GM12878 (cell line): ENCODE results near the gene HLA-G. TPM values are rescaled to one million over a fixed set of nuclear protein-coding genes. Genes with fewer than 3 reads are reported as not detected.

Source experiments
- ATAC-seq: fragments of 200-7000 bp; cut with Tn5 transposase; 3 replicates; pipeline ENCODE4 v1.9.1; 2020; ENCODE audit warnings: mild to moderate bottlenecking, moderate library complexity
- BruUV-seq: library from RNA; stranded (reverse); fragments of 400-500 nt; replicated peaks from 2 replicates; lab custom pipeline; 2021; lab: Mats Ljungman, UMichigan
- CTCF ChIA-PET: fragments of 300-600 bp; sonication (Branson Sonifier 250); formaldehyde crosslinking; extraction: SDS; loops from one replicate; lab custom pipeline; 2021; ENCODE audit warnings: inconsistent platforms; lab: Yijun Ruan, JAX
- POLR2A ChIA-PET: fragments of 350-600 bp; formaldehyde crosslinking; extraction: SDS; loops from one replicate; lab custom pipeline; 2021; ENCODE audit warnings: inconsistent platforms; lab: Charles Lee
- RAD21 ChIA-PET: fragments of 300-600 bp; sonication (Branson Sonifier 250); formaldehyde crosslinking; loops from one replicate; lab custom pipeline; 2023; ENCODE audit warnings: antibody characterized with exemption; ENCODE audit not compliant: unreplicated experiment; lab: Charles Lee
- SMC1A ChIA-PET: fragments of 300-600 bp; sonication (Branson Sonifier 250); formaldehyde crosslinking; loops from one replicate; lab custom pipeline; 2023; ENCODE audit not compliant: unreplicated experiment, uncharacterized antibody; lab: Charles Lee
- DNase-seq: peaks from one replicate; pipeline ENCODE4 v3.0.0-alpha.2; 2011; ENCODE audit warnings: low read depth, low spot score
- FAIRE-seq: peaks from 3 replicates; lab custom pipeline; 2011; peaks lifted over from hg19 to GRCh38; lab: Jason Lieb, UNC
- H2AFZ ChIP-seq: 2 replicates; pipeline ENCODE4 v1.6.0; 2011; ENCODE audit warnings: low read depth, low read length, control low read depth; ENCODE audit not compliant: control insufficient read depth
- H3K27ac ChIP-seq: 2 replicates; pipeline ENCODE4 v1.5.1; 2011; ENCODE audit warnings: control low read depth; ENCODE audit not compliant: control insufficient read depth, insufficient read depth
- H3K27me3 ChIP-seq, 2 experiments: replicated peaks in 1 of 2; 2 replicates each; pipeline versions ENCODE4 v1.6.0 to v1.6.1; 2011; ENCODE audit warnings: low read length in 1 of 2; ENCODE audit not compliant: control insufficient read depth in 2 of 2, insufficient read depth in 2 of 2
- H3K36me3 ChIP-seq, 2 experiments: 2 replicates each; pipeline ENCODE4 v1.5.1; 2011; ENCODE audit warnings: low read length in 1 of 2; ENCODE audit not compliant: control insufficient read depth in 2 of 2, insufficient read depth in 2 of 2
- H3K4me1 ChIP-seq: 2 replicates; pipeline ENCODE4 v1.6.1; 2011; ENCODE audit warnings: mild to moderate bottlenecking, low read length, moderate library complexity, mixed read lengths; ENCODE audit not compliant: control insufficient read depth, insufficient read depth
- H3K4me2 ChIP-seq: 2 replicates; pipeline ENCODE4 v1.6.0; 2011; ENCODE audit warnings: control low read depth; ENCODE audit not compliant: control insufficient read depth, insufficient read depth
- H3K4me3 ChIP-seq: fragments of 200-600 bp; sonication (generic); 2 replicates; pipeline ENCODE4 v1.5.1; 2016
- H3K79me2 ChIP-seq: 2 replicates; pipeline ENCODE4 v1.6.0; 2011; ENCODE audit warnings: low read length; ENCODE audit not compliant: control insufficient read depth, insufficient read depth
- H3K9ac ChIP-seq: 2 replicates; pipeline ENCODE4 v1.8.0; 2011; ENCODE audit warnings: low read length, control low read depth, mixed read lengths; ENCODE audit not compliant: control insufficient read depth, insufficient read depth
- H3K9me3 ChIP-seq: replicated peaks from 3 replicates; pipeline ENCODE4 v1.5.1; 2011; ENCODE audit warnings: mild to moderate bottlenecking, low read length; ENCODE audit not compliant: control insufficient read depth, insufficient read depth
- H4K20me1 ChIP-seq: 2 replicates; pipeline ENCODE4 v1.6.0; 2011; ENCODE audit not compliant: control insufficient read depth, insufficient read depth
- CHD1 ChIP-seq: IDR thresholded peaks from 2 replicates; pipeline ENCODE4 v1.6.1; 2012; ENCODE audit warnings: low read depth, low read length, improper control_type of control experiment
- KDM1A ChIP-seq: fragments of 200-600 bp; sonication (generic); IDR thresholded peaks from 2 replicates; pipeline ENCODE4 v1.6.1; 2016; ENCODE audit warnings: borderline replicate concordance
- LARP7 ChIP-seq: fragments of 450-650 bp; IDR thresholded peaks from 2 replicates; pipeline ENCODE4 v1.6.1; 2017; ENCODE audit warnings: mild to moderate bottlenecking
- NBN ChIP-seq: fragments of 450-650 bp; IDR thresholded peaks from 2 replicates; pipeline ENCODE4 v1.6.1; 2016
- NFIC ChIP-seq: IDR thresholded peaks from 2 replicates; pipeline ENCODE4 v1.6.1; 2012; ENCODE audit warnings: low read depth, mild to moderate bottlenecking, inconsistent platforms, low read length, moderate library complexity
- SRF ChIP-seq, 2 experiments: IDR thresholded peaks; 2 replicates each; pipeline ENCODE4 v1.6.1; 2011; ENCODE audit warnings: low read depth in 2 of 2, low read length in 2 of 2, mild to moderate bottlenecking in 1 of 2, moderate library complexity in 1 of 2
- ZNF622 ChIP-seq: fragments of 450-650 bp; IDR thresholded peaks from 2 replicates; pipeline ENCODE4 v1.6.1; 2017; ENCODE audit warnings: mild to moderate bottlenecking, inconsistent platforms
- in situ Hi-C: fragments of 300-500 bp; cut with MboI; formaldehyde crosslinking; loops from 9 replicates; pipeline ENCODE4 v1.14.3; 2018; ENCODE audit warnings: mixed read lengths
- intact Hi-C: fragments of 100-400 bp; cut with micrococcal nuclease; formaldehyde crosslinking; loops from one replicate; pipeline ENCODE4 v1.14.2; 2022; ENCODE audit not compliant: unreplicated experiment
- polyA plus RNA-seq, 11 experiments: library from polyadenylated mRNA; depleted of rRNA in 4 of 11; unstranded in 6 of 11; stranded (reverse) in 5 of 11; fragments of >200 nt; fragmentation: Nextera tagmentation in 4 of 11; fragmentation: Illumina TruSeq in 1 of 11; extraction: Ambion mirVana in 4 of 11; extraction: Trizol in 1 of 11; gene quantifications; 1 replicate in 1 of 11; 2 replicates in 10 of 11; pipeline versions ENCODE4 v1.2.1 to v1.2.3, GENCODE V29; 2011 to 2016; ENCODE audit warnings: inconsistent platforms in 2 of 11, missing spikeins in 2 of 11, low read depth in 1 of 11
- total RNA-seq, 4 experiments: library from RNA; depleted of rRNA in 3 of 4; stranded (reverse); fragments of >200 nt in 3 of 4; fragmentation: Illumina TruSeq in 1 of 4; extraction: Trizol in 1 of 4; gene quantifications; 2 replicates each; pipeline versions ENCODE4 v1.2.1 to v1.2.3, GENCODE V29; 2013 to 2021
- TF ChIP-seq, protein P1 (sequence below): IDR thresholded peaks from 2 replicates; pipeline ENCODE4 v1.6.1; 2012; ENCODE audit warnings: low read depth, low read length, improper control_type of control experiment
- TF ChIP-seq, protein P2 (sequence below): IDR thresholded peaks from 2 replicates; pipeline ENCODE4 v1.6.1; 2012; ENCODE audit warnings: mild to moderate bottlenecking, low read depth, low read length
- TF ChIP-seq, protein P3 (sequence below): fragments of 450-650 bp; IDR thresholded peaks from 2 replicates; pipeline ENCODE4 v1.6.1; 2017; ENCODE audit warnings: mild to moderate bottlenecking, moderate library complexity
- TF ChIP-seq, protein P4 (sequence below): IDR thresholded peaks from 2 replicates; pipeline ENCODE4 v1.6.1; 2011; ENCODE audit warnings: borderline replicate concordance, low read depth, mild to moderate bottlenecking, moderate library complexity, low read length; ENCODE audit not compliant: insufficient read depth, poor library complexity, severe bottlenecking

Gene HLA-G
- total and polyA plus RNA-seq, 10 of the 15 experiments (the other 5 are each of a cell fraction or from before 2014, with no cell fraction given) = 0.10 to 2.9 (median 1.3) TPM; not detected in 5

DNA sequence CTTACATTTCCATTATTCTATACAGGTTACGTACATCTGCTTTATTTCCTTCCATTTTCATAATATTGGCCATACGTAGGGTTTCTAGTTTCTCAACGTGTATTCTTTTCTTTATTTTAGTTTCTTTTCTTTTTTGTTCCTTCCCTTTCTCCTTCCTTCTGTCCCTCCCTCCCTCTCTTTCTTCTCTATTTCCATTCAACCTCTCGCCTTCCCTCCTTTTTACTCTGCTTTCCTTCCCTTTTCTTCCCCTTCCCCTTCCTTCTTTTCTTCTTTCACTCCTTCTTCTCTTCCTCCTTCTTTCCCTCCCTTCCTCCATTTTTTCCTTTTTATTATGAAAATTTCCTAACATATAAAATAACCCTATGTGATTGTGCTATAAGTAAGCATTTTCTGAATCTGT, 8.7 kb upstream of the HLA-G start (continued):
- no peak for TF ChIP-seq CHD1
- TF ChIP-seq NBN = no peak
- TF ChIP-seq NFIC = no peak
- no peak for TF ChIP-seq ZNF622
- TF ChIP-seq, protein P1, sequence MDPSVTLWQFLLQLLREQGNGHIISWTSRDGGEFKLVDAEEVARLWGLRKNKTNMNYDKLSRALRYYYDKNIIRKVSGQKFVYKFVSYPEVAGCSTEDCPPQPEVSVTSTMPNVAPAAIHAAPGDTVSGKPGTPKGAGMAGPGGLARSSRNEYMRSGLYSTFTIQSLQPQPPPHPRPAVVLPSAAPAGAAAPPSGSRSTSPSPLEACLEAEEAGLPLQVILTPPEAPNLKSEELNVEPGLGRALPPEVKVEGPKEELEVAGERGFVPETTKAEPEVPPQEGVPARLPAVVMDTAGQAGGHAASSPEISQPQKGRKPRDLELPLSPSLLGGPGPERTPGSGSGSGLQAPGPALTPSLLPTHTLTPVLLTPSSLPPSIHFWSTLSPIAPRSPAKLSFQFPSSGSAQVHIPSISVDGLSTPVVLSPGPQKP = no peak
- no peak for TF ChIP-seq SRF (IDR thresholded peaks at IDR 0.05; ENCODE audit: low read depth in 2 of 2, low read length in 2 of 2)
- TF ChIP-seq, protein P2, sequence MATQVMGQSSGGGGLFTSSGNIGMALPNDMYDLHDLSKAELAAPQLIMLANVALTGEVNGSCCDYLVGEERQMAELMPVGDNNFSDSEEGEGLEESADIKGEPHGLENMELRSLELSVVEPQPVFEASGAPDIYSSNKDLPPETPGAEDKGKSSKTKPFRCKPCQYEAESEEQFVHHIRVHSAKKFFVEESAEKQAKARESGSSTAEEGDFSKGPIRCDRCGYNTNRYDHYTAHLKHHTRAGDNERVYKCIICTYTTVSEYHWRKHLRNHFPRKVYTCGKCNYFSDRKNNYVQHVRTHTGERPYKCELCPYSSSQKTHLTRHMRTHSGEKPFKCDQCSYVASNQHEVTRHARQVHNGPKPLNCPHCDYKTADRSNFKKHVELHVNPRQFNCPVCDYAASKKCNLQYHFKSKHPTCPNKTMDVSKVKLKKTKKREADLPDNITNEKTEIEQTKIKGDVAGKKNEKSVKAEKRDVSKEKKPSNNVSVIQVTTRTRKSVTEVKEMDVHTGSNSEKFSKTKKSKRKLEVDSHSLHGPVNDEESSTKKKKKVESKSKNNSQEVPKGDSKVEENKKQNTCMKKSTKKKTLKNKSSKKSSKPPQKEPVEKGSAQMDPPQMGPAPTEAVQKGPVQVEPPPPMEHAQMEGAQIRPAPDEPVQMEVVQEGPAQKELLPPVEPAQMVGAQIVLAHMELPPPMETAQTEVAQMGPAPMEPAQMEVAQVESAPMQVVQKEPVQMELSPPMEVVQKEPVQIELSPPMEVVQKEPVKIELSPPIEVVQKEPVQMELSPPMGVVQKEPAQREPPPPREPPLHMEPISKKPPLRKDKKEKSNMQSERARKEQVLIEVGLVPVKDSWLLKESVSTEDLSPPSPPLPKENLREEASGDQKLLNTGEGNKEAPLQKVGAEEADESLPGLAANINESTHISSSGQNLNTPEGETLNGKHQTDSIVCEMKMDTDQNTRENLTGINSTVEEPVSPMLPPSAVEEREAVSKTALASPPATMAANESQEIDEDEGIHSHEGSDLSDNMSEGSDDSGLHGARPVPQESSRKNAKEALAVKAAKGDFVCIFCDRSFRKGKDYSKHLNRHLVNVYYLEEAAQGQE = no peak

DNA sequence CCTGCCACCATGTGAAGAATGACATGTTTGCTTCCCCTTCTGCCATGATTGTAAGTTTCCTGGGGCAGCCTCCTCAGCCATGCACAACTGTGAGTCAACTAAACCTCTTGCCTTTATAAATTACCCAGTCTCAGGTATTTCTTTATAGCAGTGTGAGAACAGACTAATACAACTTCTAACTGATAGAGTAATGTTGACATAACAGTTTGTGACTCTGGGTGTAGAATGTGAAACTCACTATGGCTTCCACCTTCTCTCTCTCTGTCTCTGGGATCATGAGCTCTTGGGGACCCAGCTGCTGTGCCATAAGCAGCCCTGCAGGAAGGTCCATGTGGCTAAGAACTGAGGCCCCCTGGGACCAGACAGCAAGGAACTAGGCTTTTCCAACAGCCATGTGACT, 3.5 kb upstream of the HLA-G start:
- in situ Hi-C loops = no loop called here
- Histone ChIP-seq H3K27me3 (peaks cover 2 to 3% of the 10 kb centered on the region in 2 experiments; a peak in 2 of 4 replicates), H3K9me3 (no peaks in the 10 kb centered on the region), H3K79me2 (no peaks in the 10 kb centered on the region), H3K9ac (no peak overlapping the region)
- CTCF ChIA-PET = interaction anchor here (0.9 to 1.3 kb wide), 2 partner anchors 86 to 201 kb away, joined by 3 to 9 read pairs; no protein-coding TSS in a partner anchor
- no peak for ATAC-seq
- TF ChIP-seq LARP7 = no peak
- TF ChIP-seq, protein P3, sequence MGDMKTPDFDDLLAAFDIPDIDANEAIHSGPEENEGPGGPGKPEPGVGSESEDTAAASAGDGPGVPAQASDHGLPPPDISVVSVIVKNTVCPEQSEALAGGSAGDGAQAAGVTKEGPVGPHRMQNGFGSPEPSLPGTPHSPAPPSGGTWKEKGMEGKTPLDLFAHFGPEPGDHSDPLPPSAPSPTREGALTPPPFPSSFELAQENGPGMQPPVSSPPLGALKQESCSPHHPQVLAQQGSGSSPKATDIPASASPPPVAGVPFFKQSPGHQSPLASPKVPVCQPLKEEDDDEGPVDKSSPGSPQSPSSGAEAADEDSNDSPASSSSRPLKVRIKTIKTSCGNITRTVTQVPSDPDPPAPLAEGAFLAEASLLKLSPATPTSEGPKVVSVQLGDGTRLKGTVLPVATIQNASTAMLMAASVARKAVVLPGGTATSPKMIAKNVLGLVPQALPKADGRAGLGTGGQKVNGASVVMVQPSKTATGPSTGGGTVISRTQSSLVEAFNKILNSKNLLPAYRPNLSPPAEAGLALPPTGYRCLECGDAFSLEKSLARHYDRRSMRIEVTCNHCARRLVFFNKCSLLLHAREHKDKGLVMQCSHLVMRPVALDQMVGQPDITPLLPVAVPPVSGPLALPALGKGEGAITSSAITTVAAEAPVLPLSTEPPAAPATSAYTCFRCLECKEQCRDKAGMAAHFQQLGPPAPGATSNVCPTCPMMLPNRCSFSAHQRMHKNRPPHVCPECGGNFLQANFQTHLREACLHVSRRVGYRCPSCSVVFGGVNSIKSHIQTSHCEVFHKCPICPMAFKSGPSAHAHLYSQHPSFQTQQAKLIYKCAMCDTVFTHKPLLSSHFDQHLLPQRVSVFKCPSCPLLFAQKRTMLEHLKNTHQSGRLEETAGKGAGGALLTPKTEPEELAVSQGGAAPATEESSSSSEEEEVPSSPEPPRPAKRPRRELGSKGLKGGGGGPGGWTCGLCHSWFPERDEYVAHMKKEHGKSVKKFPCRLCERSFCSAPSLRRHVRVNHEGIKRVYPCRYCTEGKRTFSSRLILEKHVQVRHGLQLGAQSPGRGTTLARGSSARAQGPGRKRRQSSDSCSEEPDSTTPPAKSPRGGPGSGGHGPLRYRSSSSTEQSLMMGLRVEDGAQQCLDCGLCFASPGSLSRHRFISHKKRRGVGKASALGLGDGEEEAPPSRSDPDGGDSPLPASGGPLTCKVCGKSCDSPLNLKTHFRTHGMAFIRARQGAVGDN = no peak
- TF ChIP-seq, protein P4, sequence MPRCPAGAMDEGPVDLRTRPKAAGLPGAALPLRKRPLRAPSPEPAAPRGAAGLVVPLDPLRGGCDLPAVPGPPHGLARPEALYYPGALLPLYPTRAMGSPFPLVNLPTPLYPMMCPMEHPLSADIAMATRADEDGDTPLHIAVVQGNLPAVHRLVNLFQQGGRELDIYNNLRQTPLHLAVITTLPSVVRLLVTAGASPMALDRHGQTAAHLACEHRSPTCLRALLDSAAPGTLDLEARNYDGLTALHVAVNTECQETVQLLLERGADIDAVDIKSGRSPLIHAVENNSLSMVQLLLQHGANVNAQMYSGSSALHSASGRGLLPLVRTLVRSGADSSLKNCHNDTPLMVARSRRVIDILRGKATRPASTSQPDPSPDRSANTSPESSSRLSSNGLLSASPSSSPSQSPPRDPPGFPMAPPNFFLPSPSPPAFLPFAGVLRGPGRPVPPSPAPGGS = no peak
- no peak for TF ChIP-seq KDM1A
- TF ChIP-seq, all 136 proteins: peak for 0
- ChIA-PET POLR2A (no interaction called here), SMC1A (interaction anchor here (0.9 to 1.2 kb wide), 3 partner anchors 12 to 169 kb away, joined by 3 read pairs; no protein-coding TSS in a partner anchor), RAD21 (no interaction called here)
- H3K4me3 ChIP-seq = no peak overlapping the region
- H3K4me1 ChIP-seq = no peaks in the 10 kb centered on the region
- no peaks in the 10 kb centered on the region for H4K20me1 ChIP-seq
- no TSS peak for BruUV-seq
- H3K36me3 ChIP-seq = no peaks in the 10 kb centered on the region
- H3K27ac ChIP-seq = no peak overlapping the region
- intact Hi-C loops = no loop called here
- DNase-seq (no peak), FAIRE-seq (no peak)
- H3K4me2 ChIP-seq = no peak overlapping the region
- no peak overlapping the region for H2AFZ ChIP-seq
